Endothelial cell of umbilical vein (primary cell): ENCODE results near the gene ZNF835. TPM values are rescaled to one million over a fixed set of nuclear protein-coding genes. Genes with fewer than 3 reads are reported as not detected.

Experiments
- BruUV-seq: library from RNA; stranded (reverse); fragments of 400-500 nt; replicated peaks from 2 replicates; lab custom pipeline; 2021; lab: Mats Ljungman, UMichigan
- CTCF ChIA-PET: fragments of 300-600, 350-600 bp; sonication (Branson Sonifier 250); formaldehyde crosslinking; loops from one replicate; lab custom pipeline; 2021; ENCODE audit warnings: antibody characterized with exemption, inconsistent platforms; lab: Charles Lee
- POLR2A ChIA-PET: fragments of 300-600, 350-600 bp; sonication (Branson Sonifier 250); formaldehyde crosslinking; loops from one replicate; lab custom pipeline; 2021; ENCODE audit warnings: antibody characterized with exemption, inconsistent platforms; lab: Charles Lee
- DNase-seq: peaks from one replicate; pipeline ENCODE4 v3.0.0-alpha.2; 2011; ENCODE audit warnings: low read depth, low spot score
- FAIRE-seq: peaks from 2 replicates; lab custom pipeline; 2011; peaks lifted over from hg19 to GRCh38; lab: Jason Lieb, UNC
- H2AFZ ChIP-seq: 2 replicates; pipeline ENCODE4 v1.6.0; 2012; ENCODE audit warnings: low read depth, low read length, control low read depth, inconsistent platforms
- H3K27ac ChIP-seq: 2 replicates; pipeline ENCODE4 v1.5.1; 2011; ENCODE audit warnings: low read depth, mild to moderate bottlenecking, control low read depth, low read length, moderate library complexity; ENCODE audit not compliant: insufficient read depth
- H3K27me3 ChIP-seq, 2 experiments: 2 replicates each; pipeline versions ENCODE4 v1.6.0 to v1.6.1; 2011; ENCODE audit warnings: low read length in 2 of 2, mixed read lengths in 1 of 2; ENCODE audit not compliant: control insufficient read depth in 2 of 2, insufficient read depth in 2 of 2
- H3K36me3 ChIP-seq, 2 experiments: 2 replicates in 1 of 2; 3 replicates in 1 of 2; pipeline ENCODE4 v1.5.1; 2011; ENCODE audit warnings: low read length in 2 of 2, mild to moderate bottlenecking in 1 of 2, moderate library complexity in 1 of 2; ENCODE audit not compliant: control insufficient read depth in 2 of 2, insufficient read depth in 2 of 2; ENCODE audit errors: extremely low read depth in 1 of 2
- H3K4me1 ChIP-seq: 3 replicates; pipeline ENCODE4 v1.5.1; 2011; ENCODE audit warnings: mild to moderate bottlenecking, low read length; ENCODE audit not compliant: control insufficient read depth, insufficient read depth; ENCODE audit errors: extremely low read depth
- H3K4me2 ChIP-seq: 2 replicates; pipeline ENCODE4 v1.6.1; 2011; ENCODE audit warnings: low read length, control low read depth, mixed read lengths; ENCODE audit not compliant: insufficient read depth
- H3K4me3 ChIP-seq, 3 experiments: fragments of 200-600 bp in 1 of 3; sonication (generic), shearing (Covaris generic) in 1 of 3; replicated peaks in 1 of 3; 2 replicates each; pipeline ENCODE4 v1.5.1; 2011 to 2016; ENCODE audit warnings: control low read depth in 3 of 3, low read length in 3 of 3, mild to moderate bottlenecking in 2 of 3, inconsistent platforms in 1 of 3, low read depth in 1 of 3, moderate library complexity in 1 of 3; ENCODE audit not compliant: insufficient read depth in 1 of 3
- H3K79me2 ChIP-seq: 2 replicates; pipeline ENCODE4 v1.6.0; 2012; ENCODE audit warnings: low read length, inconsistent platforms; ENCODE audit not compliant: control insufficient read depth, insufficient read depth
- H3K9ac ChIP-seq: replicated peaks from 2 replicates; pipeline ENCODE3; 2011; ENCODE audit warnings: low read length, control low read depth; ENCODE audit not compliant: insufficient read depth; ENCODE audit errors: extremely low read depth
- H3K9me1 ChIP-seq: replicated peaks from 3 replicates; pipeline ENCODE4 v1.6.0; 2011; ENCODE audit warnings: mild to moderate bottlenecking, low read length; ENCODE audit not compliant: control insufficient read depth, insufficient read depth; ENCODE audit errors: extremely low read depth
- H3K9me3 ChIP-seq: replicated peaks from 2 replicates; pipeline ENCODE4 v1.5.1; 2012; ENCODE audit warnings: low read length, inconsistent platforms; ENCODE audit not compliant: control insufficient read depth, insufficient read depth
- H4K20me1 ChIP-seq: replicated peaks from 2 replicates; pipeline ENCODE3; 2011; ENCODE audit warnings: mild to moderate bottlenecking, low read length; ENCODE audit not compliant: control insufficient read depth, insufficient read depth; ENCODE audit errors: extremely low read depth
- EZH2 ChIP-seq: IDR thresholded peaks from 2 replicates; pipeline ENCODE4 v1.6.1; 2012; ENCODE audit warnings: borderline replicate concordance, low read depth, mild to moderate bottlenecking, moderate library complexity, low read length, inconsistent platforms; ENCODE audit not compliant: severe bottlenecking
- FOS ChIP-seq: IDR thresholded peaks from 2 replicates; pipeline ENCODE4 v1.6.1; 2011; ENCODE audit warnings: mild to moderate bottlenecking, low read length, moderate library complexity, borderline replicate concordance; ENCODE audit not compliant: insufficient read depth
- GATA2 ChIP-seq: IDR thresholded peaks from 2 replicates; pipeline ENCODE4 v1.7.0; 2011; ENCODE audit warnings: low read depth, mild to moderate bottlenecking, moderate library complexity, mixed read lengths, low read length; ENCODE audit not compliant: insufficient read length, insufficient read depth
- JUN ChIP-seq: IDR thresholded peaks from 2 replicates; pipeline ENCODE4 v1.6.1; 2011; ENCODE audit warnings: borderline replicate concordance, low read depth; ENCODE audit not compliant: insufficient read length, insufficient read depth
- MYC ChIP-seq: IDR thresholded peaks from one replicate; pipeline ENCODE4 v1.6.1; 2011; ENCODE audit warnings: mild to moderate bottlenecking, low read depth, low read length
- POLR2A ChIP-seq: IDR thresholded peaks from 2 replicates; pipeline ENCODE4 v1.6.1; 2012; ENCODE audit warnings: low read depth, mild to moderate bottlenecking, control low read depth, low read length
- POLR2AphosphoS5 ChIP-seq: IDR thresholded peaks from 2 replicates; pipeline ENCODE4 v1.6.1; 2012; ENCODE audit warnings: low read depth, mild to moderate bottlenecking, control low read depth, low read length, moderate library complexity; ENCODE audit not compliant: insufficient read depth
- dilution Hi-C: fragments of 300-500 bp; cut with MboI; formaldehyde crosslinking; loops from one replicate; pipeline ENCODE4 v1.15.0; 2019; ENCODE audit warnings: low sequenced_read_pairs; ENCODE audit not compliant: extremely low pct_ligation_motif_present
- intact Hi-C: fragments of 100-400 bp; cut with micrococcal nuclease; formaldehyde crosslinking; loops from one replicate; pipeline ENCODE4 v1.10.0; 2022
- polyA plus RNA-seq, 4 experiments: library from polyadenylated mRNA; depleted of rRNA in 3 of 4; stranded (reverse) in 3 of 4; unstranded in 1 of 4; fragments of >200 nt; gene quantifications; 2 replicates each; pipeline versions ENCODE4 v1.2.1 to v1.2.3, GENCODE V29; 2011 to 2012; ENCODE audit warnings: missing spikeins in 1 of 4
- total RNA-seq: library from RNA; stranded (reverse); gene quantifications from 2 replicates; pipeline ENCODE4 v1.2.3, GENCODE V29; 2021
- TF ChIP-seq, protein P1 (sequence below): IDR thresholded peaks from 2 replicates; pipeline ENCODE4 v1.6.1; 2011; ENCODE audit not compliant: insufficient read depth, insufficient read length
- TF ChIP-seq, protein P2 (sequence below), 2 donors: IDR thresholded peaks; 1 replicate in 1 of 2; 2 replicates in 1 of 2; pipeline ENCODE4 v1.5.1; 2011; ENCODE audit warnings: low read length in 2 of 2, mild to moderate bottlenecking in 2 of 2, moderate library complexity in 2 of 2, control low read depth in 1 of 2, inconsistent platforms in 1 of 2, low read depth in 1 of 2; ENCODE audit not compliant: insufficient read depth in 1 of 2; ENCODE audit errors: extremely low read depth in 1 of 2

ZNF835 gene
- total and polyA plus RNA-seq, 2 donors (not counting 3 experiments of a cell fraction or from before 2014, with no cell fraction given): 0.01 TPM; not detected in 1

DNA sequence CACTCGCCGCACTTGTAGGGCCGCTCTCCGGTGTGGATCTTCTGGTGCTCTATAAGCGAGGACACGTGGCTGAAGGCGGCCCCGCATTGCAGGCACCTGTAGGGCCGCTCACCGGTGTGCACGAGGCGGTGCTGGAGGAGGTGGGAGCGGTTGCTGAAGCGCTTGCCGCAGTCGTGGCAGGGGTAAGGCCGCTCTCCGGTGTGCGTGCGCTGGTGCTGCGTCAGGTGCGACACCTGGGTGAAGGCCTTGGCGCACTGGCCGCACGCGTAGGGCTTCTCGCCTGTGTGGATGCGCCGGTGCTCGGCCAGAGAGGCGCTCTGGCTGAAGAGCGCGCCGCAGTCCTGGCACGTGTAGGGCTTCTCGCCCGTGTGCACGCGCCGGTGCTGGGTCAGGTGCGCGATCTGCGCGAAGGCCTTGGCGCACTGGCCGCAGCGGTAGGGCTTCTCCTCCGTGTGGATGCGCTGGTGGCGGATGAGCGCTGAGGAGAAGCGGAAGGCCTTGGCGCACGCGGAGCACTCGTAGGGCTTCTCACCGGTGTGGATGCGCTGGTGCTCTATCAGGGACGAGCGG is 7.5 kb downstream of the ZNF835 start:
- CTCF ChIA-PET: no interaction called here
- Histone ChIP-seq H4K20me1 (no peaks in the 10 kb centered on the region), H3K9me3 (peaks cover 10% of the 10 kb centered on the region), H3K36me3 (no peaks in the 10 kb centered on the region), H2AFZ (no peak overlapping the region), H3K27ac (no peak overlapping the region), H3K4me3 (no peak overlapping the region), H3K4me1 (no peaks in the 10 kb centered on the region), H3K27me3 (no peaks in the 10 kb centered on the region), H3K4me2 (no peak overlapping the region), H3K9me1 (no peaks in the 10 kb centered on the region), H3K79me2 (no peaks in the 10 kb centered on the region), H3K9ac (no peak overlapping the region)
- FAIRE-seq (no peak), DNase-seq (no peak)
- POLR2A ChIA-PET: no interaction called here
- TF ChIP-seq MYC (no peak), JUN (no peak), GATA2 (no peak), FOS (no peak), POLR2AphosphoS5 (no peak), POLR2A (no peak), EZH2 (no peak)
- TF ChIP-seq, protein P1, sequence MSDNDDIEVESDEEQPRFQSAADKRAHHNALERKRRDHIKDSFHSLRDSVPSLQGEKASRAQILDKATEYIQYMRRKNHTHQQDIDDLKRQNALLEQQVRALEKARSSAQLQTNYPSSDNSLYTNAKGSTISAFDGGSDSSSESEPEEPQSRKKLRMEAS: no peak
- TF ChIP-seq, protein P2, sequence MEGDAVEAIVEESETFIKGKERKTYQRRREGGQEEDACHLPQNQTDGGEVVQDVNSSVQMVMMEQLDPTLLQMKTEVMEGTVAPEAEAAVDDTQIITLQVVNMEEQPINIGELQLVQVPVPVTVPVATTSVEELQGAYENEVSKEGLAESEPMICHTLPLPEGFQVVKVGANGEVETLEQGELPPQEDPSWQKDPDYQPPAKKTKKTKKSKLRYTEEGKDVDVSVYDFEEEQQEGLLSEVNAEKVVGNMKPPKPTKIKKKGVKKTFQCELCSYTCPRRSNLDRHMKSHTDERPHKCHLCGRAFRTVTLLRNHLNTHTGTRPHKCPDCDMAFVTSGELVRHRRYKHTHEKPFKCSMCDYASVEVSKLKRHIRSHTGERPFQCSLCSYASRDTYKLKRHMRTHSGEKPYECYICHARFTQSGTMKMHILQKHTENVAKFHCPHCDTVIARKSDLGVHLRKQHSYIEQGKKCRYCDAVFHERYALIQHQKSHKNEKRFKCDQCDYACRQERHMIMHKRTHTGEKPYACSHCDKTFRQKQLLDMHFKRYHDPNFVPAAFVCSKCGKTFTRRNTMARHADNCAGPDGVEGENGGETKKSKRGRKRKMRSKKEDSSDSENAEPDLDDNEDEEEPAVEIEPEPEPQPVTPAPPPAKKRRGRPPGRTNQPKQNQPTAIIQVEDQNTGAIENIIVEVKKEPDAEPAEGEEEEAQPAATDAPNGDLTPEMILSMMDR (IDR thresholded peaks at IDR 0.05; ENCODE audit: extremely low read depth in 1 of 2, insufficient read depth in 1 of 2, low read depth in 1 of 2, low read length in 2 of 2): no peak
- dilution Hi-C loops (no loop called here), intact Hi-C loops (no loop called here)
- BruUV-seq: no TSS peak
